K562 (cell line): Measurements from ENCODE around the gene USP4. TPM values are rescaled to one million over a fixed set of nuclear protein-coding genes. Genes with fewer than 3 reads are reported as not detected.

Experiments
- ARID2 ChIP-seq: fragments of 450-650 bp; IDR thresholded peaks from 2 replicates; pipeline ENCODE4 v1.6.1; 2017; ENCODE audit warnings: antibody characterized with exemption, mild to moderate bottlenecking
- ETV1 ChIP-seq: fragments of 450-650 bp; conservative IDR thresholded peaks from 2 replicates; pipeline ENCODE4 v1.6.1; 2016; ENCODE audit warnings: missing genetic modification characterization, control low read depth, low read depth, missing compliant biosample characterization
- FOXO4 ChIP-seq: fragments of 450-650 bp; formaldehyde crosslinking; IDR thresholded peaks from 2 replicates; pipeline ENCODE4 v1.4.0; 2020; ENCODE audit warnings: mild to moderate bottlenecking, moderate library complexity
- GATA2 ChIP-seq: sonication (generic); formaldehyde crosslinking; IDR thresholded peaks from 2 replicates; pipeline ENCODE4 v1.4.0; 2020; ENCODE audit warnings: mild to moderate bottlenecking, missing genetic modification reagents
- JUN ChIP-seq, 2 experiments: sonication (generic) in 1 of 2; formaldehyde crosslinking in 1 of 2; IDR thresholded peaks; 2 replicates each; pipeline versions ENCODE4 v1.6.1 to v1.8.0; 2012 to 2022; ENCODE audit warnings: borderline replicate concordance in 2 of 2, mild to moderate bottlenecking in 2 of 2, improper control_type of control experiment in 1 of 2, low read depth in 1 of 2, low read length in 1 of 2, missing genetic modification reagents in 1 of 2
- MAFG ChIP-seq: fragments of 450-650 bp; conservative IDR thresholded peaks from 2 replicates; pipeline ENCODE4 v1.6.1; 2016; ENCODE audit warnings: missing genetic modification characterization, missing compliant biosample characterization
- MLX ChIP-seq, 2 experiments: fragments of 450-650 bp in 1 of 2; sonication (generic) in 1 of 2; formaldehyde crosslinking; conservative IDR thresholded peaks; 2 replicates each; pipeline versions ENCODE4 v1.4.0 to v1.8.1; 2020 to 2022; ENCODE audit warnings: mild to moderate bottlenecking in 1 of 2, missing genetic modification reagents in 1 of 2
- NCOA2 ChIP-seq, 2 experiments: fragments of 450-650 bp; IDR thresholded peaks; 2 replicates each; pipeline ENCODE4 v1.6.1; 2018; ENCODE audit warnings: mild to moderate bottlenecking in 2 of 2, moderate library complexity in 1 of 2; ENCODE audit not compliant: partially characterized antibody in 2 of 2
- YY1 ChIP-seq, 3 experiments: IDR thresholded peaks; 2 replicates each; pipeline ENCODE4 v1.6.1; 2011; ENCODE audit warnings: low read length in 2 of 3, mild to moderate bottlenecking in 2 of 3, moderate library complexity in 2 of 3, borderline replicate concordance in 1 of 3, control low read depth in 1 of 3, low read depth in 1 of 3; ENCODE audit not compliant: insufficient read depth in 3 of 3, insufficient replicate concordance in 2 of 3, control insufficient read depth in 1 of 3, insufficient read length in 1 of 3; ENCODE audit errors: extremely low read depth in 1 of 3
- ZC3H8 ChIP-seq: fragments of 450-650 bp; IDR thresholded peaks from 2 replicates; pipeline ENCODE4 v1.6.1; 2017
- polyA plus RNA-seq, 8 experiments: library from polyadenylated mRNA; depleted of rRNA in 4 of 8; stranded (reverse) in 5 of 8; unstranded in 3 of 8; fragments of >200 nt; fragmentation: Nextera tagmentation in 2 of 8; fragmentation: Illumina TruSeq in 1 of 8; extraction: Ambion mirVana in 2 of 8; extraction: Trizol in 1 of 8; gene quantifications; 2 replicates each; pipeline versions ENCODE4 v1.2.1 to v1.2.3, GENCODE V29; 2011 to 2014; ENCODE audit warnings: inconsistent platforms in 1 of 8, missing spikeins in 1 of 8
- total RNA-seq, 7 experiments: library from RNA; depleted of rRNA in 6 of 7; stranded (reverse); fragments of >200 nt in 6 of 7; fragmentation: Illumina TruSeq in 2 of 7; extraction: Trizol in 2 of 7; gene quantifications; 2 replicates each; pipeline versions ENCODE4 v1.2.1 to v1.2.3, GENCODE V29; 2011 to 2021; ENCODE audit warnings: low replicate concordance in 1 of 7

USP4 gene
- total and polyA plus RNA-seq, 9 of the 15 experiments (the other 6 are each of a cell fraction or from before 2014, with no cell fraction given) = 11.8 to 40.4 (median 22.9) TPM

- no peak for TF ChIP-seq NCOA2 (IDR thresholded peaks at IDR 0.05; ENCODE audit: partially characterized antibody in 2 of 2)
- peak; percentile 71; the same call in 1 of the 2 replicates for TF ChIP-seq JUN (IDR thresholded peaks at IDR 0.05; ENCODE audit: borderline replicate concordance, low read depth, low read length)
- TF ChIP-seq JUN (CRISPR knock-in tag; IDR thresholded peaks at IDR 0.05; ENCODE audit: borderline replicate concordance) = no peak
- TF ChIP-seq ARID2 = no peak
- TF ChIP-seq FOXO4 (CRISPR knock-in tag) = no peak
- TF ChIP-seq ETV1 = no peak
- TF ChIP-seq MAFG (tag) = peak; percentile 21; the same call in 1 of the 2 replicates
- no peak for TF ChIP-seq ZC3H8
- TF ChIP-seq YY1 (IDR thresholded peaks at IDR 0.05; ENCODE audit: borderline replicate concordance in 1 of 3, control insufficient read depth in 1 of 3, extremely low read depth in 1 of 3, insufficient read depth in 3 of 3, insufficient read length in 1 of 3, insufficient replicate concordance in 2 of 3, low read depth in 1 of 3, low read length in 2 of 3) = no peak
- TF ChIP-seq GATA2 (CRISPR knock-in tag) = no peak
- TF ChIP-seq MLX (CRISPR knock-in tag; conservative IDR thresholded peaks at IDR 0.05) = no peak
These were observed 91.0 kb downstream of the USP4 start (continued) for GRCh38 chr3:49248840-49249227.
